ENCODE results near the gene RNF125. TPM values are rescaled to one million over a fixed set of nuclear protein-coding genes. Genes with fewer than 3 reads are reported as not detected.

RNF125 gene
- total and polyA plus RNA-seq, 10 of the 15 experiments (the other 5 are each of a cell fraction or from before 2014, with no cell fraction given): 0.79 to 3.9 (median 2.9) TPM

GRCh38 chr18:32110005-32110404 is 91.4 kb downstream of the RNF125 start:
- TF ChIP-seq ZNF687 (IDR thresholded peaks at IDR 0.05) (no peak), MYB (IDR thresholded peaks at IDR 0.05; ENCODE audit: borderline replicate concordance, low read depth, low read length) (no peak), SMAD5 (IDR thresholded peaks at IDR 0.05; ENCODE audit: low read depth) (no peak), ZNF592 (IDR thresholded peaks at IDR 0.05) (no peak), NR2C2 (IDR thresholded peaks at IDR 0.05; ENCODE audit: borderline replicate concordance, control insufficient read depth, insufficient read length, low read depth) (no peak), HCFC1 (IDR thresholded peaks at IDR 0.05; ENCODE audit: low read length) (no peak), DPF2 (IDR thresholded peaks at IDR 0.05) (no peak), MEF2A (IDR thresholded peaks at IDR 0.05; ENCODE audit: insufficient read depth, low read depth, low read length) (no peak), RELA (IDR thresholded peaks at IDR 0.05; ENCODE audit: borderline replicate concordance, partially characterized antibody) (no peak), ZNF24 (IDR thresholded peaks at IDR 0.05) (no peak), TBL1XR1 (IDR thresholded peaks at IDR 0.05; ENCODE audit: low read depth, low read length) (no peak), CHD4 (IDR thresholded peaks at IDR 0.05) (no peak), FOXM1 (IDR thresholded peaks at IDR 0.05; ENCODE audit: low read depth, low read length) (no peak), CBX5 (IDR thresholded peaks at IDR 0.05; ENCODE audit: low read depth) (no peak)
- intact Hi-C loops (cut with micrococcal nuclease; ENCODE audit: unreplicated experiment): no loop called here
- CTCF ChIA-PET: no interaction called here
- peaks cover 1 to 21% of the 10 kb centered on the region in 2 experiments for H3K36me3 ChIP-seq (ENCODE audit: control insufficient read depth in 2 of 2, insufficient read depth in 2 of 2, low read length in 1 of 2)
- H3K27me3 ChIP-seq (replicated peaks in 1 of 2; ENCODE audit: control insufficient read depth in 2 of 2, insufficient read depth in 2 of 2, low read length in 1 of 2): no peaks in the 10 kb centered on the region
- peaks cover 53% of the 10 kb centered on the region for H3K79me2 ChIP-seq (ENCODE audit: control insufficient read depth, insufficient read depth, low read length)
- H3K4me2 ChIP-seq (ENCODE audit: control insufficient read depth, insufficient read depth): no peak overlapping the region
- H4K20me1 ChIP-seq (ENCODE audit: control insufficient read depth, insufficient read depth): no peaks in the 10 kb centered on the region; the same call in 1 of the 2 replicates
- H2AFZ ChIP-seq (ENCODE audit: control insufficient read depth, low read depth, low read length): no peak overlapping the region
- no peak overlapping the region for H3K27ac ChIP-seq (ENCODE audit: control insufficient read depth, insufficient read depth)
- no peaks in the 10 kb centered on the region for H3K4me1 ChIP-seq (ENCODE audit: control insufficient read depth, insufficient read depth, low read length)
- RAD21 ChIA-PET (ENCODE audit: unreplicated experiment): no interaction called here
- H3K9ac ChIP-seq (ENCODE audit: control insufficient read depth, insufficient read depth, low read length): no peak overlapping the region
- in situ Hi-C loops (cut with MboI): no loop called here
- SMC1A ChIA-PET (ENCODE audit: uncharacterized antibody, unreplicated experiment): no interaction called here
- WGBS (ENCODE audit: insufficient coverage, insufficient replicate concordance, low lambda C conversion rate, missing lambda C conversion rate): 84% methylated on average over 3 of the region's 3 CpGs
- no peaks in the 10 kb centered on the region for H3K9me3 ChIP-seq (replicated peaks; ENCODE audit: control insufficient read depth, insufficient read depth, low read length)
- H3K4me3 ChIP-seq: no peak overlapping the region
- DNase-seq (ENCODE audit: low read depth, low spot score) (no peak), ATAC-seq (no peak), FAIRE-seq (no peak)
- POLR2A ChIA-PET: no interaction called here
- no TSS peak for BruUV-seq (replicated peaks)

Measured in GM12878 (cell line).